Fibroblast of the aortic adventitia (primary cell): ENCODE results near the gene ZFPM1. TPM values are rescaled to one million over a fixed set of nuclear protein-coding genes. Genes with fewer than 3 reads are reported as not detected.

Experiments
- DNase-seq: peaks from one replicate; pipeline ENCODE4 v3.0.0-alpha.2; 2010; ENCODE audit warnings: low read depth
- H3K4me3 ChIP-seq: 2 replicates; pipeline ENCODE4 v1.5.1; 2011; ENCODE audit warnings: low read depth, mild to moderate bottlenecking, control low read depth, low read length, moderate library complexity
- CTCF ChIP-seq: IDR thresholded peaks from 2 replicates; pipeline ENCODE4 v1.5.1; 2011; ENCODE audit warnings: mild to moderate bottlenecking, low read length, control low read depth, inconsistent platforms; ENCODE audit not compliant: insufficient read depth
- total RNA-seq: library from RNA; depleted of rRNA; stranded (reverse); fragments of >200 nt; gene quantifications from 2 replicates; pipeline ENCODE4 v1.2.3, GENCODE V29; 2012; ENCODE audit warnings: low replicate concordance

ZFPM1 gene
- total RNA-seq, 1 donor = 4.2 TPM

- no peak for TF ChIP-seq CTCF
- DNase-seq = no peak
- no peak overlapping the region for H3K4me3 ChIP-seq
These were observed 84.8 kb downstream of the ZFPM1 start for GRCh38 chr16:88537859-88538258.

- no peak overlapping the region for H3K4me3 ChIP-seq
- TF ChIP-seq CTCF = no peak
- no peak for DNase-seq
These were observed 85.4 kb downstream of the ZFPM1 start for GRCh38 chr16:88538366-88539060.

GRCh38 chr16:88539261-88539651 is 86.2 kb downstream of the ZFPM1 start:
- no peak overlapping the region for H3K4me3 ChIP-seq
- TF ChIP-seq CTCF = no peak
- DNase-seq = no peak

- no peak for DNase-seq
- no peak overlapping the region for H3K4me3 ChIP-seq
- TF ChIP-seq CTCF = peak; percentile 8
These were observed 86.7 kb downstream of the ZFPM1 start for GRCh38 chr16:88539652-88540345.

GRCh38 chr16:88540346-88540977 is 87.4 kb downstream of the ZFPM1 start:
- H3K4me3 ChIP-seq = no peak overlapping the region
- no peak for DNase-seq
- TF ChIP-seq CTCF = no peak

- TF ChIP-seq CTCF = no peak
- DNase-seq = no peak
- H3K4me3 ChIP-seq = no peak overlapping the region
These were observed 88.9 kb downstream of the ZFPM1 start for GRCh38 chr16:88541831-88542616.
